IPS DF 4.7 (cell line): ENCODE measurements around the gene UQCRHL.

Source experiments
- DNase-seq: peaks from one replicate; pipeline ENCODE4 v3.0.0-alpha.2; 2013; ENCODE audit warnings: low spot score; ENCODE audit errors: extremely low read depth

The UQCRHL gene

DNA sequence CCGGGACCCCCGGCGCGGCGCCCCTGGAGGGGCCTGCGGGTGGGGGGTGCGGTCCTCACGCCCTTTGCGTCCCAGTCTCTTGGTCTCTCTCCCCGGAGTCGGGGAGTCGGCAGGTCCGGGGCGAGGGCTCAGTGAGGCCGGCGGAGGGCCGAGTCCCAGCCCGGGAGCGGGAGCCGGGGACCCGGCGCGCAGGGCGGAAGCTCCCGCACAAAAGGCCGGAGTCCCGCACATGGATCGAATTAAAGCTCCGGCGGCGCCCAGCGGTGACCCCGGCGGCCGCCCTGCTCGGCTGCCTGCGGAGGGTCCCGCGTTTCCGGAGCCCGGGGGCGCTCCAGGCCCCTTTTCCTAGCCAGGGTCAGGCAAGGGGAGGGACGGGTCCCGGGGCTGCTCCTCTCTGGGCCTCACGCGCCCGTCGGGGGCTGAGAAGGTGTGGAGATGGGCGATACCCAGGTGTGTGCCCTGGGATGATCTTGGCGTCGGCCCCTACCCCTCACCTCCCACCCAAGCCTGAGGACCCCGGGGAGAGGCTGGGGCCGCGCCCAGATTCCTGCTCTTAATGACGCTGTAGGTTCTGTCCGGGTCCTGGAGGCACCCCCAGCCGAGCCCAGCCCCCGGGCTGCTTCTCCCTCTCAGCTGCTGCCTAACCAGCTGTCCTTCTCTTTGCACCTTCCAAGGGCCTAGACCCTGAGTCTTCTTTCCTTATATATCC lies 48.3 kb downstream of the UQCRHL start:
- DNase-seq, result no peak

DNA sequence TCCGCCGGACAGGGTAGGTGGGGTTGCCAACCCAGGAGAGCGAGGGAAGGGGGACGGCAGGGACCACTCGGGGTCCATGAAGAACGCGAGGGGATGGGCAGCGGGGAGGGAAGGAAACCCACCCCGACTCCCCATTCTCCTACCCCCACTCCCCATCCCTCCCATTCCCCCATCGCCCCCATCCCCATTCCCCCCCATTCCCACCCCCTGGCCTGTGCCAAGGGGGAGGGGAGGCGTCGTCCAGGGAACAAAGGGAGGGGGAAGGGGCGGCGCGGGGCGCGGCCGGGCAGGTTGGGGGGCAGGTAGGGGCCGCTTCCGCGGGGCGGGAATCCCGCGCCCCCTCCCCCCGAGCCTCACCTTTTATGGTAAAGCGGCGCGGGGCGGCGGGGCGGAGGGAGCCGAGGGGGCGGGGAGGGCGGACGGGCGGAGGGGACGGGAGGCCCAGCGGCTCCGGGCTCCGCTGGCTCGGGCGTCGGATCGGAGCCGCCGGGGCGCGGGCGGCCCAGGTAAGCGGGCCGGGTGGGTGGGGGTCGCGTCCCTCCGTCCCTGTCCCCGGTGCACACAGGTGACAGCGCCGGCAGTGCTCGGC lies 49.0 kb downstream of the UQCRHL start, which contains the start of gene FBLIM1:
FBLIM1 (plus strand) TSS at position 453 of the 589 bp plus-strand sequence. CDS start 6,189 bp downstream, outside the sequence.
- no peak for DNase-seq

DNA sequence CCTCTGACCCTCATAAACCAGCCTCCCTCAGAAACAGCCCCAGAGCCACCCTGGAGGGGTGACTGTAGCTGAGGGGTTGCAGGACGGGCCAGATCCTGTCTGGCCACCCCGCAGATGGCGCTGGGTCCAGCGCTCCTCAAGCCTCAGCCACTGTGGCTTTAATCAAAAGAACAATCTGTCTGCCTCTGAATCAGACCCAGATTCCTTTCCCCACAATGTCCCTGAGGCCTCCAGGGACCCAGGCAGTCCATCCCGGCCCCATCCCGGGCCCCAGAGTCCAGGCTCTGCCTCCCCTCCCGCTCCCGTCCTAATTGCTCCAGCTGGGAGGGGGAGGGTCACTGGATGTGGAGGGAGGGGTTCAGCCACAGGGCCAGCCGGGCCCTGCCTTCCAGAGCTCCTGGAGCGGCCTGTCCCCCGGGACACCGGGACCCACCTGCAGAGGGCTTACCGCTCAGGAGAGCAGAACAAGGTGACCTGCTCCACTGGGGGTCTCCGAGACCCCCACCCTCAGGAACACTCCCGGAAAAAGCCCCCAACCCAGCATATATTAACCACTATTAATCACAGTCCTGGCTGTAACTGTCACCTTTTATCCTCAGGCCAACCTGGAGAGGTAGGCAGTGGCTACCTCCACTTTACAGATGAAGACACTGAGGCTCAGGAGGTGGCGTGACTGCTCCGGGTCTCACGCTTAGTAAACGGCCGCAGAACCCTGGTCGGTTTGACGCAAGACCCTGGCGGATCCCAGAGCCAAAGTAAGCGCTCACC lies 49.7 kb downstream of the UQCRHL start:
- DNase-seq, result no peak
